ENCODE measurements around the gene ZHX3.

ZHX3 gene

DNA sequence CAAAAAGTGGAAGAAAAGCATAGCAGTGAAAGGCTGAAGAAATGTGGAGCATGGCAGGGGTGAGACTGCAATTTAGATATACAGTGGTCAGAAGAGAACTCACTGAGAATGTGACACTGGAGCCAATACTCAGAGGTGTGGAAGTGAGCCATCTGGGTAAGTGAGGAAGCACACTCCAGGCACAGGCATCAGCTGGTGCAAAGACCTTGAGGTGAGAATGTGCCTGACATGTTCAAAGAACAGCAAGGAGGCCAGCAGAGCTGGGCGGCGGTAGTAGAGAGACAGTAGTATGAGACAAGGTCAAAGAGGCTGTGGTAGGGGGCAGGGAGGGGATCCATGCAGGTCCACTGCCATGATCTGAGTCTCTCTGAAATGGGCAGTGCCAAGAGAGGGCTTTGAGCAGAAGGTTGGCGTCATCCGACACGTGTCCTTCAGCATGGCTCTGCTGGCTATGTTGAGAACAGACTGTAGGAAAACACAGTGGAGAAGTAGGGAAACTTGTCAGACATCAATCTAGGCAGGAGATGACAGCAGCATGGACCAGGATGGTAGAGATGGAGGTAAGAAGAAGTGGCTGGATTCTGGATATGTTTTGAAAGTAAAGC, 95.8 kb downstream of the ZHX3 start:
- DNase-seq = no peak

DNA sequence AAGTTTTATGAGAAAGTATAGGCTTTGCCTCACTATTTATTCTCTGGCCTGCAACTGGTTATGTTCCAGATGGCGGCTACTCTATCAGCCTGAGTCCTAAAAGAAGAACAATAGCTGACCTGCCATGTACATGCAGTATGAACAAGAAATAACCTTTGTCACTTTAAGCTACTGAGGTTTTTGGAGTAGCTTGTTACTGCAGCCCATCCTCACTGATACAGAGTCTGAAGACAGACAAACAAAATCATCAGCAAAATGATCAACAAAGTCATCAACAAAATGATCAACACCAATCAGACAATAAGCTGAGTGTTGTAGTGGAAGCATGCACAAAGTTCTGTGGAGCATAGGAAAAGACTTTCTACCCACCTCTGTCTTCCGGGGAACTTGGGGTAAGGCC, 97.7 kb downstream of the ZHX3 start:
- DNase-seq = no peak

- no peak for DNase-seq
These were observed 99.1 kb downstream of the ZHX3 start for GRCh38 chr20:41218466-41218865.

- DNase-seq = no peak
These were observed 100.1 kb downstream of the ZHX3 start for GRCh38 chr20:41217422-41217821.

- DNase-seq = no peak
These were observed 102.9 kb downstream of the ZHX3 start for GRCh38 chr20:41214666-41215065.

DNA sequence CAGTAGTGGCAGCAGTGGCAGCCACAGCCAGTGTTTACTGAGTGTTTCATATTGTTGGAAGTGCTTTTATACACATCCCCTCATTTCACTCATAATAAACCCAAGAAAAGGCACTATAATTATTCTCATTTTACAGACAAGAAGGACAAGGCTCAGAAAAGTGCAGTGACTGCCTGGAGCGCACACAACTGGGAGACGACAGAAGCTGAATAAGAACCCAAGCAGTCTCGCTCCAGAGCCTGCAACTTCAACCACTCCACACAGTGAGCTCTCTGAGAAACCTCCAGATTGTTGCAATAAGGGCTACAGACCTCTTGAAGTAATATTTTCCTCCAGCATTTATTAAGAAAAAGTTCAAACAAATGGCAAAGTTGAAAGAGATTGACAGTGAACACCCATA, 103.3 kb downstream of the ZHX3 start:
- no peak for DNase-seq

GRCh38 chr20:41213150-41213820, 104.2 kb downstream of the ZHX3 start:
- DNase-seq = no peak

DNA sequence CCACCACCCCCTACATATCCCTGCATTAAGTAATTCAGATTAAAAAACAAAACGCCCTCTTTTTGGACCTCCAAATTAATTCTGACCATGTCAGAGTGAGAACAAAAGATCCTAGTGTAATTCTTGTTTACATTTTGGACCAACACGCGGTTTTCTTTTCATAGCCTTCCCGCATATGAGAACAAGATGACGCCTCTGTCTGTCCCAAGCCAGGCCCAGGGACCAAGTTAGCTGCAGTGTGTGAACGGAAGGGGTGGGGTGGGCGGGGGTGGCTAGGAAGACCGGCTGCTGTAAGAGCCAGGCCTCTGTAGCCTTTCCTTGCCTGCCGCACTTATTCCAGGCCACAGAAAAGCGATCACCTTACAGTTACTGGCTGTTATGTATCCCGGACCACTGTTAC, 112.2 kb downstream of the ZHX3 start:
- no peak for DNase-seq

- no peak for DNase-seq
These were observed 112.9 kb downstream of the ZHX3 start for GRCh38 chr20:41204304-41205265.

- no peak for DNase-seq
These were observed 113.9 kb downstream of the ZHX3 start for GRCh38 chr20:41203660-41204059.

GRCh38 chr20:41202426-41202825, 115.1 kb downstream of the ZHX3 start:
- no peak for DNase-seq

DNA sequence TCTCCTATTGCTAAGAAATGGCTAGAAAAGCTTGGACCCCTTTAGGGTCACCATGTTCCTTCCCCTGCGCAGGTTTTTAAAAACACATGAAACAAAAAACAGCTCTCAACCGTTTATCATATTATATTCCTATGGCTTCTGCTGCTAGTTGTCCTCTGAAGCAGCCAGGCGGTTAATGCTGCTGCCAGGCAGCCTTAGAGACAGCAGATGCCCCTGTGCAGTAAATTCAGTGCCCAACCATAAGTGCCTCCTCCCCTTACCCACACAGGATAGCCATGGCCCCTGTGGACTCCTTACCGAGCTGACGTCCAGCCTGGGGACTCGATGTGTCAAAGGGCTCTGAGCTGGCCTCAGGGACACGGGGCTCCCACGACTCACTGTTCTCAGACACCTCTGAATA, 115.8 kb downstream of the ZHX3 start:
- no peak for DNase-seq

GRCh38 chr20:41200446-41201202, 116.9 kb downstream of the ZHX3 start:
- no peak for DNase-seq

- DNase-seq = no peak
These were observed 119.1 kb downstream of the ZHX3 start for GRCh38 chr20:41198443-41198842.

DNA sequence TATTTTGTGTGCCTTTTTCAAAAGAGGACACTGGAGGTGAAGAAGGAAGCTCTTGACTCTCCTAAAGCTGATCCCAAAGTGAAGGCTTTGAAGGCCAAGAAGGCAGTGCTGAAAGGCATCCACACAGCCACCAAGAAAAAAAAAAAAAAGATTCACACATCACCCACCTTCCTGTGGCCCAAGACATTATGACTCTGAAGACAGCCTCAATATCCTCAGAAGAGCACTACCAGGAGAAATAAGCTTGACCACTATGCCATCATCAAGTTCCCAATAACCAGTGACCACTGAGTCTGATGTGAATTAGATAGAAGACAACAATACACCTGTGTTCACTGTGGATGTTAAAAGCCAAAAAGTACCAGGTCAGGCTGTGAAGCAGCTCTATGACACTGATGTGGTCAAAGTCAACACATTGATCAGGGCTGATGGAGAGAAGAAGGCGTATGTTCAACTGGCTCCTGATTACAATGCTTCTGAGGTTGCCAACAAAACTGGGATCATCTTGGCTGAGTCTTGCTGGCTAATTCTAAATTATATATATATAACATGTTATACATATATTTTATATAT, 120.8 kb downstream of the ZHX3 start:
- no peak for DNase-seq

GRCh38 chr20:41192575-41192974, 125.0 kb downstream of the ZHX3 start:
- no peak for DNase-seq

DNA sequence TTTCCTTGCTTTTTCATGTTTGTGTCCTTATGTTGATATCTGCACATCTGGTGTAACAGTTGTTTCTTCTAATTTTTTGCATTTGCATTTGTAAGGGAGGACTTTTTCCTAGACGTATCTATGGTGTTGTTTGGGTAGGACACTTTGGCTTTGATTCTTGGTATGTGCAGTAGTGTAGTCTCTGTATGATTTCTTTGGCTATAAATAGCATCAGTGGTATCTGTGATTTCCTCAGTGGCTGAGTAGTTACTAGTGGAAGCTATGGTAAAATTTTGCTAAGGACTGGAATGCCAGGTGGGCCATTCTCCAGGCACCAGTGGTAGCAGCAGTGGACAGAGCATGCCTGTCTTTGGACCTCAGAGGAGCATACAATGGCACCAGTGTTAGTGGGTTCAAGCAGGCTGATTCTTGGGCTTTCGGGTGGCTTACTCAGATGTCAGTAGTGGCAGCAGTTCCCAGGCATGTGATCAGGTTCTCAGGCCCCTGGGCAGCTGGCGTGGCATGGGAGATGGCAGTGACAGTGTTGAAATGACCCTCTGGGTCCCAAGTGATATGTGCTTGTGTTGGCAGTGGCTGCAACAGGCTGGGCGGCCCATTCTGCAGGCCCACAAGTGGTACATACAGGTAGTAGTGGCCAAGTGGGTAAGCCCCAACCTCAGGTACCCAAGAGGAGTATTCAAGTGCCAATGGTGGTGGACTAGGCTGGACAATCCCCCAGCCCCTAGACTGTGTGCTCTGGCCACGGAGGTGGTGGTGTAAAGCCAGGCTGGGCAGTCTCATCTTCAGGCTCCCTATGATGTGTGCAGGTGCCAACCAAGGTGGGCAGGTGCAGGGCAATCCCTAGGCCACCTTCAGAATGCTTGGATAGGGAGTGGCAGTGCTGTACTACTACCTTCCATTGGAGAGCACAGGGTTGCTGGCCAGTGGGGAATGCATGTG, 125.7 kb downstream of the ZHX3 start:
- DNase-seq = no peak

GRCh38 chr20:41187668-41188067, 129.9 kb downstream of the ZHX3 start:
- no peak for DNase-seq

- DNase-seq = no peak
These were observed 132.3 kb downstream of the ZHX3 start for GRCh38 chr20:41185013-41185757.

- DNase-seq = no peak
These were observed 133.7 kb downstream of the ZHX3 start for GRCh38 chr20:41183831-41184230.

DNA sequence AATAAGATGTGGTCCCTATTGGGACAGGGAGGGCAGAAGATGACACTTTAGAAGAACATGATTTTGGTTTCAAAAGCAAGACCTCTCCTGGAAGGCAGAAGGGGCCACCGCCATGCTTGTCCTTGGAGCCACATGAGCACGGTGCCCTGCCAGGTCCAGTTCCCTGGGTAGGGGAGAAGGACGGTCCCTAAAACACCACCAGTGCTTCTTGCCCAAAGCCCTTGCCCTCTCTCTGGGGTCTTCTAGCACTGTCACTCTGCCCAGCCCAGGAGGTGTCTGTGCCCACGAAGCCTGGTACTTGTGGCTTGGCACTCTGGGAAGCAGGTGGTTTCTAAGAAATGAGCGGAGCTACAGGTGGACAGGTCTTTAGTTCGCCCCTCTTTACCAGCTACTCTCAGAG, 134.1 kb downstream of the ZHX3 start:
- DNase-seq = no peak
